GM12801 (cell line): ENCODE measurements around the gene RIMS3.

Source experiments
- TF ChIP-seq, protein P1 (sequence below): IDR thresholded peaks from one replicate; pipeline ENCODE4 v1.5.1; 2011; ENCODE audit warnings: control low read depth; ENCODE audit not compliant: insufficient read length; ENCODE audit errors: extremely low read depth

RIMS3 gene

DNA sequence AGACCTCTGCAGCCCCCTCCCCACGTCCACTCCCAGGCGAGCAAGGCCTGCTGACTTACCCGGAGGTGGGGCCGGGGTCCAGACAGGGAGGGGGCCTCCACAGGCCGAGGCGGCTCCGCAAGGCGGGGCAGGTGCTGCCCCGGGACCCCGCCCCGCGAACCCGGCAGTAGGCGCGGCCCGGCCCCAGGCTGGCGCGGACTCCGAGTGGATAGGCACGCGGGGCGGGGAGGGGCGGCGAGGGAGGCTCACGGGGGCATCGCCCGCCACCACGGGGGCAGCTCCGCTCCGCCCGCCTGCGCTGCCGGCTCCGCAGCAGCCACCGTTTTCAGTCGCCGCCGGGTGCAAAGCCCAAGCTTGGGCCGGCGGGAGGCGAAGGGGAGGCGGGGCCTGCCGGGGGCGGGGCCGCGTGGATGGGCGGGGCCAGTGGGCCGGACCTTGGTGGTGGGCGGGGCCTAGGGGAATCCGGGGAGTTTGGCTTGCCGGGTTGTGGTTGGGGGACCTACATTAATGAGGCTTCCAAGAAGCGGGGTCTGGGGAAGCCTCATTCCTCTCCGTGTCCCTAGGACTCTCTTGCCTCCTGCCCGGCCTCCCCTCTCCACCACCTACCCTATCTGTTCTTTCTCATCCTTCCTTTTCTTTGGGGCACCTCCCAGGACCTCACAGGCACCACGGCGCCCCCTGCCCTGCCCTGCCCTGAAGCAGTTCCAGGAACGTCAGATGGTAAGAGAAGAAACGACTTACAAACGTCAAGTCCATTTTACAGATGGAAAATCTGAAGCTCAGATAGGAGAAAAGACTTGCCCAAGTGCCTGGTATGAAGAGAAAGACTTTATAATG lies at the start of gene RIMS3:
Gene RIMS3 (minus strand): TSS at position 348 of the 837 bp plus-strand sequence. CDS start 23,757 bp downstream, outside the sequence.
- TF ChIP-seq, protein P1, sequence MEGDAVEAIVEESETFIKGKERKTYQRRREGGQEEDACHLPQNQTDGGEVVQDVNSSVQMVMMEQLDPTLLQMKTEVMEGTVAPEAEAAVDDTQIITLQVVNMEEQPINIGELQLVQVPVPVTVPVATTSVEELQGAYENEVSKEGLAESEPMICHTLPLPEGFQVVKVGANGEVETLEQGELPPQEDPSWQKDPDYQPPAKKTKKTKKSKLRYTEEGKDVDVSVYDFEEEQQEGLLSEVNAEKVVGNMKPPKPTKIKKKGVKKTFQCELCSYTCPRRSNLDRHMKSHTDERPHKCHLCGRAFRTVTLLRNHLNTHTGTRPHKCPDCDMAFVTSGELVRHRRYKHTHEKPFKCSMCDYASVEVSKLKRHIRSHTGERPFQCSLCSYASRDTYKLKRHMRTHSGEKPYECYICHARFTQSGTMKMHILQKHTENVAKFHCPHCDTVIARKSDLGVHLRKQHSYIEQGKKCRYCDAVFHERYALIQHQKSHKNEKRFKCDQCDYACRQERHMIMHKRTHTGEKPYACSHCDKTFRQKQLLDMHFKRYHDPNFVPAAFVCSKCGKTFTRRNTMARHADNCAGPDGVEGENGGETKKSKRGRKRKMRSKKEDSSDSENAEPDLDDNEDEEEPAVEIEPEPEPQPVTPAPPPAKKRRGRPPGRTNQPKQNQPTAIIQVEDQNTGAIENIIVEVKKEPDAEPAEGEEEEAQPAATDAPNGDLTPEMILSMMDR = no peak

DNA sequence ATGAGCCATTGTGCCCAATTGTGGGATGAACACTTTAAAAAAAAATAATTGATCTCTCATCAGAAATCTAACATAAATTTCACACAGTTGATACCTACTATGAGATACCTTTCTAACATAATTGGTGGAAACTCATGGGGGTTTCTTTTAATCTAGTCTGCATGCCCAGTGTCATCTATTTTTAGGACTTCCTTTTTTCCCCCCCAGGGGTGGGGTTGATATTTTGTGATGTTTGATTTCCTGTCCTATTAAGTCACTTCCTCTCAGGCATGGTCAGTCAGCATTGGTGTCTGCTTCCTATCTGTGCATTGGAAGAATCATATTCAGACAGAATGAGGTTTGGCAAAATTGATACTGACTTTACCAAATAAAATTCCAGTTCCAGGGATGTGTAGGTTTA lies 47.5 kb upstream of the RIMS3 start:
- TF ChIP-seq, protein P1 = no peak

- TF ChIP-seq, protein P1 = no peak
Observed at GRCh38 chr1:40712405-40712944, 47.0 kb upstream of the RIMS3 start.

DNA sequence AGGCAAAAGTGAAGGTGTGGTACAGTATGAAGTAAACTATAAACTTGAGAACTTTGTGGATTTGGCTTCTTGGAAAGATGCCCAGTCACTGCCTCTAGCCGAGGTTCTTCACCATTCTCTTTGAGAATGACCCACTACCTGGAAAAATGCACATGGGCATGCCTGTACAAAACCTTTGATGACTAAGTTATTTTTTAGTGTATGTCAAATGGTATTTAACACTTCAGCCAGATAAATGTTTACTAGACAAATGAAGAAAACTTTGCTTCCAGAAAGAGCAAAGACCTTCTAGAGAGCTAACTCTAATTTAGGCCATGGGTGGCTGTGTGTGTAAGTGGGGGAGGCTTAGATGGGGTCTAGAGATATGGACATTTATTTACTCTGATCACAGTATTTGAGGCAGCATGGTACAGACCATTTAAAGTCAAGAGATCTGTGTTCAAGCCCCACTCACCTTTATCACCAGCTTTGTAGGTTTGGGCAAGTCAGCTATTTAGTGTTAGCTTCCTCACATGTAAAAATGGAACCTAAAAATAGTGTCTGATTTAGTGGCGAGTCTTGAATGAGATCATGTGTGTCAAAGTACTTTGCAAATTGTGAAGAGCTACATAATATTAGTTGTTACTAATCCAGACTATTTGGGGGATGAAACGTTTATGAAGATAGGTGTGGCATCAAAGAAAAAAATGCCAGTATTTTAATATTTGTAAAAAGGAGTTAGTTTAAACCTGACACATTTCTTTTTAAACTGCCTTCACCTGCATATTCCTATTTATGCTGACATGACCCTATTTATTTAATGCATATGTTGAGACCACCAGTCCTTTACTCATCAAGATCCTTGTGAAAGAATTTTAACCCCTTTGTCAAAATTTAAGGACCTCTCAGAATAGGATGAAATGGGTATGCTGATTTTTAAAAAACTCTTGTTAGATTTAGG lies 46.3 kb upstream of the RIMS3 start:
- TF ChIP-seq, protein P1 = no peak

DNA sequence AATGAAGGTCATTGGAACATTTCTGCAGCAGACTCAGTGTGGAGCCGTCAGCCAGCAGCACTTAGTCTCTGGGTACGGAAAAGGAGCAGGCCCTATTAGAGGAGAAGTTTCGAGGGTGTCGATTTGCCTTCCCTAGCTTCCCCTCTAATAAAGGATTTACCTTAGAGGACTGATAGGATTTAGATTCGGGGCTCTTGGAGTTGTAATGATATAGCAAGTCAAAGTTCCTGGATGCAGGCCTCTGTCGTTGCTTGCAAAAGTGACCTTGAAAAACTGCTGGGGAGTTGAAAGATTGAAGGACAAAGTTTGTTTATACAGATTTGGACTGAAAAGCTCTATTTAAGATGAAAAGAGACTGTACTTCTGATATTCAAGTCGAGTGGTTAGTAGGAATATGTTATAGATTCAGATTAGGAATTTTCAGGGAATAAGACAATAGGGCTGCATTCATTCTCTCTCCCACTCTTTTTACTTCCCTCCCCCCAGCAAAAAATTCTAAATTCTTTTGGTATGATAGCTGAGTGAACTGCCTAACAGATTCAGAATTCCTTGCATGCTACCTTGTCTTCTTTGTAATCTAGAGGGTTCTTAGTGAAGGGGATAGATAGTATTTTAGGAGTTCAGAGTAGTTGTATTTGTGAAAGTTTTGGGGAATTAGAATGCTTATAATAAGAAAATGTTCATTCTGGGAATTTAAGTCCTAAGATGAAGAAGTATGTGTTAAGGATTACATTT lies 45.3 kb upstream of the RIMS3 start:
- TF ChIP-seq, protein P1 = no peak

DNA sequence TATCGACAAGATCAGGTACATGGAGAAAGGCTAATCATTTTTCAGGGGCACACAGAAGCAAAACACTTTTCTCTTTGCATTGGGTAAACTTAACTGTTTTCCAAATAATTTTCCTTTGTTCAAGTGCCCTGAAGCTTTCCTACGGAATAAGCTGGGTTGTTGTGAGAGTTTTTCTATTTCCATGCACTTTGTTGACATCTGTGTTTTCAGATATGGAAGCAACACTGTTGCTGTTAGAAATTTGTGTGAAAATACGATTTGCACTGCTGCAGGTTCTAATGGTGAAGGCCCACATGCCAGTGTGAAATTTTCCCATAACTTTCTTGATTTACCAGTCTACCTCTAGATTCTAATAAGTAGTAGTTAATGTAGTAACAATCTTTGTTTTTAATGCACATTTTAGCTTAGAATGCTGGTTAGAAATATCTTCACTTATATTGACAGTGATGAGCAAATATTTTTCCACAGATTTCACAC lies 44.4 kb upstream of the RIMS3 start:
- TF ChIP-seq, protein P1 = no peak
